ENCODE data around the gene WDPCP.
A peak's percentile ranks its signal among the peaks of the same experiment; 100 is the strongest.

DNA sequence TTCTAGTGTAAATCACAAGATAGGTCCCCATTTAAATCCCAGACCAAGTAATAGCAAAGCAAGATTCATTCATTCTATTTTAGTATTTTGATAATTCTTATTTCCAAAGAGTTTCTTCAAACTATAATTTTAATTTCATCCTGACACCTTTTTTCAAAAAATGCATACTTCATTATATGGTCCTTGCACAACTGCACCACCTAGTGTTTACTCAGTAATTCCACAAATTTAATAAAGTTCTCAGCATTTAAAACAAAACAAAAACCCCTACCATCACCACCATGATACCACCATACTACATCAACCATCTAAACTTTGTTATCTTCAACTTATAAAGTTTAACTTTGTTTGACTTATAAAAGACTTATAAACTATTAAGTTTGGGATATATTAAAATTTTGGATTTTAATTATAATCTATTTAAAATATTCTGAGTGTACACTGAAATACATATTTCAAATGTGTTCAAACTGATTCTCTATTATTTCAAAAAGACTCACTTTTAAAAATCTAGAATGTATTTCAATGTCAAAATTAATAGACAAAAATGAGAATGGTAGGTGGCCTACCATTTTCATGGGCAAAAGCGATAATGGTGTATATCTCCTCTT lies 44.2 kb downstream of the WDPCP start:
- TF ChIP-seq, protein P1, sequence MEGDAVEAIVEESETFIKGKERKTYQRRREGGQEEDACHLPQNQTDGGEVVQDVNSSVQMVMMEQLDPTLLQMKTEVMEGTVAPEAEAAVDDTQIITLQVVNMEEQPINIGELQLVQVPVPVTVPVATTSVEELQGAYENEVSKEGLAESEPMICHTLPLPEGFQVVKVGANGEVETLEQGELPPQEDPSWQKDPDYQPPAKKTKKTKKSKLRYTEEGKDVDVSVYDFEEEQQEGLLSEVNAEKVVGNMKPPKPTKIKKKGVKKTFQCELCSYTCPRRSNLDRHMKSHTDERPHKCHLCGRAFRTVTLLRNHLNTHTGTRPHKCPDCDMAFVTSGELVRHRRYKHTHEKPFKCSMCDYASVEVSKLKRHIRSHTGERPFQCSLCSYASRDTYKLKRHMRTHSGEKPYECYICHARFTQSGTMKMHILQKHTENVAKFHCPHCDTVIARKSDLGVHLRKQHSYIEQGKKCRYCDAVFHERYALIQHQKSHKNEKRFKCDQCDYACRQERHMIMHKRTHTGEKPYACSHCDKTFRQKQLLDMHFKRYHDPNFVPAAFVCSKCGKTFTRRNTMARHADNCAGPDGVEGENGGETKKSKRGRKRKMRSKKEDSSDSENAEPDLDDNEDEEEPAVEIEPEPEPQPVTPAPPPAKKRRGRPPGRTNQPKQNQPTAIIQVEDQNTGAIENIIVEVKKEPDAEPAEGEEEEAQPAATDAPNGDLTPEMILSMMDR (IDR thresholded peaks at IDR 0.05; ENCODE audit: poor library complexity, severe bottlenecking), result peak; percentile 59
- TF ChIP-seq TAF1 (IDR thresholded peaks at IDR 0.05; ENCODE audit: low read depth), result no peak

Measured in neural cell (in vitro differentiated cells).